GM19025 (cell line): ENCODE results near the gene DNMT1.
"Not testable (repeated sequence)": the region's sequence is repeated elsewhere in the genome, so short reads cannot be mapped to it uniquely, and the experiment has no call there.

Source experiments
- ATAC-seq: cut with Tn5 transposase; IDR thresholded peaks from one replicate; pipeline ENCODE4 v1.9.1; 2021; ENCODE audit warnings: mild to moderate bottlenecking, low read depth, moderate library complexity; ENCODE audit not compliant: unreplicated experiment

Gene DNMT1

DNA sequence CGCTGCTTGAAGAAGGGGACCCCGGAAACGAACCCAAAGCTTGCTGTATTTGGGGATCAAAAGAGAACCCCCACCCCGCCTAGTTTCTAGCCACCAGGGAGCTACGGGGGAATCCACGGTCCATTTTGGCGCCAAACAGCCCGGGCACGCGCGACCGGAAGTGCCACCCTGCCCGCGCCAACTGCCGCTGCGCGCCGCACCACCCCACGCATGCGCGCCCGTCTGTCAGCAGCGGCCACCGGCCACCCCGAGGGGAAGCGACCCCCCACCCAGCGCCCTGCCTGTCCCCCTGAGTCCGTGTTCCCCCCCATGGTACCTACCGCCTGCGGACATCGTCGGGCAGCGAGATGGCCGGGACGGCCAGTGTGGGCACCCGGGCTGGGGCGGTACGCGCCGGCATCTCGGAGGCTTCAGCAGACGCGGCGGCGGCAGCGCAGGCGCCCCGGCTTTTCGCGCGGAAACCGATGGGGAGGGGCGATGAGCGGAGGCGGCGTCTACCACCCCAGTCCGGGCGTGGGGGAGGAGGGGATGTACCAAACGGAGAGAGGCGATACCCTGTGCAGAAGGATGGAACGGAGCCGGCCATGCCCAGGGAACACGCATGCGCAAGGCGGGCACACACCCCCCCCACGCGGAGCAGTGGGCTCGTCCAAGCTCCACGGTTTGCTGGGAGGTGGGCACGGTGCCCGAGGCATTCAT lies at the start of gene DNMT1:
TSS of gene DNMT1 (minus strand) at position 454 of the 699 bp plus-strand sequence. CDS start at position 400, 54 bp downstream.
- peak; percentile 82 for ATAC-seq

GRCh38 chr19:10243606-10244005 lies 48.9 kb upstream of the DNMT1 start:
- no peak for ATAC-seq

GRCh38 chr19:10241826-10242449 lies 47.2 kb upstream of the DNMT1 start:
- ATAC-seq: not testable (repeated sequence)

- ATAC-seq: no peak
Observed at GRCh38 chr19:10238172-10238783, 43.5 kb upstream of the DNMT1 start.

DNA sequence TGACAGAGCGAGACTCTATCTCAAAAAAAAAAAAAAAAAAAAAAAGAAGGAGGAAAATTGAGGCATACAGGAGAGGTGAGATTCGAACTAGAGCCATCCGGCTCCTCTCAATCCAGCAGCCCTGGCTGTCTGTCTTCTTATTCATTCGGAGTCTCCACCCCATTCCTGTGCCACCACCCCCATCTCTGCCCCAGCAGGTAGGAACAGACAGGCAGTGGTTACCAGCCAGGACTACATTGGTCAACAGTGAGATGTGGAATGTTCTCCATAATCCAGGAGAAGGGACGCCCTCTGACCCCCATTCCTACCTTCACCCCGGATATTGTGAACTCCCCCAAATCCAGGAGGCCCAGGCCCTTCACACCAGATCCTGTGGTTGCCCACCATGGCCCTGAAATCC lies 42.9 kb upstream of the DNMT1 start:
- no peak for ATAC-seq

DNA sequence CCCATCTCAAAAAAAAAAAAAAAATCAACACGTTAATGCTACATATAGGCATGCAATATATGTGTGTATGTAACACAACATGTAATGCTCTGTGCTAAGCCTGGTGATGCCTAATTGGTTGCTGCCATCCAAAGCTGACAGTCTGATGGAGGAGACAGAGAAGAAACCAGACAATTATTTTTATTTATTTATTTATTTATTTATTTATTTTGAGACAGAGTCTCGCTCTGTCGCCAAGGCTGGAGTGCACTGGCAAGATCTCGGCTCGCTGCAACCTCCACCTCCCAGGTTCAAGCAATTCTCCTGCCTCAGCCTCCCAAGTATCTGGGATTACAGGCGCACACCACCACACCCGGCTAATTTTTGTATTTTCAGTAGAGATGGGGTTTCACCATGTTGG lies 40.7 kb upstream of the DNMT1 start:
- ATAC-seq: not testable (repeated sequence)

DNA sequence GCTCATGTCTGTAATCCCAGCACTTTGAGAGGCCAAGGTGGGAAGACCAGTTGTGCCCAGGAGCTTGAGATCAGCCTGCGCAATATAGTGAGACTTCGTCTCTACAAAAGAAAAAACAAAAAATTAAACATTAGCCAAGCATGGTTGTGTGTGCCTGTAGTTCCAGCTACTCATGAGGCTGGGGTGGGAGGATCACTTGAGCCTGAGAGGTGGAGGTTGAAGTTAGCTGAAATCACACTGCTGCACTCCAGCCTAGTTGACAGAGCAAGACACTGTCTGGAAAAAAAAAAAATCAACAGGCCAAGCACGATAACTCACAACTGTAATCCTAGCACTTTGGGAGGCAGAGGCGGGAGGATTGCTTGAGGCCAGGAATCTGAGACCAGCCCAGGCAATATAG lies 40.2 kb upstream of the DNMT1 start:
- no peak for ATAC-seq

DNA sequence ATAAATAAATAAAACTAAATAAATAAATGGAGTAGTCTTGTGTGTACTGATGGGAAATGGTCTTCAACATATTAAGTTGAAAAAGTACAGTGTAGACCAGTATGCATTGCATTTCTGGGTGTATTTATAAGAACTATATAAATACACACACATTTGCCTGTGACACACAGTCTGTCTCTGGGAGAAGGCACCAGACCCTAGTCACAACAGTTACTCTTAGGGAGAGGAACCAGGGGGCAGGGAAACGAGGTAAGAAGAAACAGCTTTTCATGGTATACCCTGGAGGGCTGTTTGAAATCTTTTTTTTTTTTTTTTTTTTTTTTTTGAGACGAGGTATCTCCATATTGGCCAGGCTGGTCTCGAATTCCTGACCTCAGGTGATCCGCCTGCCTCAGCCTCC lies 39.2 kb upstream of the DNMT1 start:
- no peak for ATAC-seq

DNA sequence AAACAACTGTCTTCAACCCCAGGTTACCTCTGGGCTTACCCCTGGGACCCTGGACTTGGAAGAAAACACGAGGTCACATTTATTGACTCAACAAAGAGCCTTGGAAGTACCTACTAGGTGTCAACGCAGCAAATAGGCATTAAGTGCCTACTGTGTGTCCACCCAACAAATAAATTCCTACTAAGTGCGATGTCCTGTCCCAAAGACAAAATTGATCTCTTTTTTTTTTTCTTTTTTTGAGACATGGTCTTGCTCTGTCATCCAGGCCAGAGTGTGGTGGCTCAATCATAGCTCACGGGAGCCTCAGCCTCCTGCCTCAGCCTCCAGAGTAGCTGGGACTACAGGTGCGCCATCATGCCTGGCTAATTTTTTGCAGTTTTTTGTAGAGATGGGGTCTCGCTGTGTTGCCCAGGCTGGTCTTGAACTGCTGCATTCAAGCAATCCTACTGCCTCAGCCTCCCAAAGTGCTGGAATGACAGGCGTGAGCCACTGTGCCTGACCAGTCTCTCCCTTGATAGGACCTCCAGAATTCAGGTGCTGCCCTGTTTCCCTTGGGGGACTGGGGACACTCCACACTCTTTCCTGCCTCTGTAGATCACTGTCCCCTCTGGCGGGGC lies 37.0 kb upstream of the DNMT1 start:
- ATAC-seq: no peak

- no peak for ATAC-seq
Observed at GRCh38 chr19:10230861-10231611, 36.3 kb upstream of the DNMT1 start, which contains the start of gene S1PR2. TSS of gene S1PR2 (minus strand) at chr19:10231331. CDS start at chr19:10224905, 6,426 bp downstream.

DNA sequence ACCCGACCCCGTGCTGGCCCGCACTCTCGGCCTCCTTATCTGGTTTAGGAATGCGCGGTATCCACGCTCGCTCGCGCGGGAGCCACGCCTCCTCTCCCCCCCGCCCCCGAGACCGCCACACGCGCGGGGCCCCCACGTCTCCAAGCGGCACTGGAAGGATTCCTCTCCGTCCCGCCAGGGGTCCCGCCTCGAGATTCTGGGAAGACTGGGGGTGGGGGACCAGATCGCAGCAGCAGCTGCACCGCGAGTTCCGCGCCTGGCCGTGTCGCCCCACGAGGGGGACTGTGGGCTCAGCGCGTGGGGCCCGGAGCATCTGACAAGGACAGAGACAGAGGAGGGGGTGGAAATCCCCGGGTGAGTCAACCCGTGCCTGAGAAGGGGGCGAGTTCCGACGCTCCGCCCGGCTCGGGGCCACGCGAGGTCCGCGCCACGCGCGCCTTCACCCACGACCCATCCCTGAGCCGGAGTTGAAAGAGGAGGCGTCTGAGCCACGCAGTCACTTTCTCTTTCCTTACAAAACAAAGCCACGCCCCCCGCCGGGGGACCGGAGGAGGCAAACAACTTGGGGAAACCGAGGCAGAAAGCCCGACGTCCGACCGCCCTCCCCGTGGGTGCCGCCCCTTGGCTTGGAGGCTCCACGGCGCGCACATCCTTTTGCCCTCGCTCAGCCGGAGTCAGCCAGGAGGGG lies 35.6 kb upstream of the DNMT1 start:
- no peak for ATAC-seq

- no peak for ATAC-seq
Observed at GRCh38 chr19:10228920-10229319, 34.2 kb upstream of the DNMT1 start.

DNA sequence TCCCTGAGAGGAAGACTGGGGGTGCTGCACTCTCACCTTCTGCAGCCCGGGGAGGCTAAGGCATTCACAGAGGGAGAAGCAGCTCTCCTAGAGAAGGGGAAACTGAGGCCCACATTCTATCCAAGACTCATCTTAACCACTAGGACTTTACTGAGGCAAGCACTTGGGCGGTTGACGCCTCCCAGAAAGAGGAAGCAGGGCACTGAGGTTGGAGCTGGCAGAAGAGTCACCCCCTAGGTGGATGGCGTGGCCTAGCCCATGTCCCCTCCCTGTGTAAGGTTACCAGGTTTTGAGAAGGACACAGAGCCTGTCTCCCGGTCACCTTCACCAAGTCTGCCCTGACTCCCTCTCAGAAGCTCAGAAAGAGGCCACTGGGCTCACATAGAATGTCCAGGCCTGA lies 33.6 kb upstream of the DNMT1 start:
- no peak for ATAC-seq

GRCh38 chr19:10227026-10227971 lies 32.5 kb upstream of the DNMT1 start:
- ATAC-seq: no peak

- no peak for ATAC-seq
Observed at GRCh38 chr19:10226376-10227025, 31.7 kb upstream of the DNMT1 start.

GRCh38 chr19:10226021-10226375 lies 31.2 kb upstream of the DNMT1 start:
- no peak for ATAC-seq

- no peak for ATAC-seq
Observed at GRCh38 chr19:10224337-10224736, 29.6 kb upstream of the DNMT1 start.

DNA sequence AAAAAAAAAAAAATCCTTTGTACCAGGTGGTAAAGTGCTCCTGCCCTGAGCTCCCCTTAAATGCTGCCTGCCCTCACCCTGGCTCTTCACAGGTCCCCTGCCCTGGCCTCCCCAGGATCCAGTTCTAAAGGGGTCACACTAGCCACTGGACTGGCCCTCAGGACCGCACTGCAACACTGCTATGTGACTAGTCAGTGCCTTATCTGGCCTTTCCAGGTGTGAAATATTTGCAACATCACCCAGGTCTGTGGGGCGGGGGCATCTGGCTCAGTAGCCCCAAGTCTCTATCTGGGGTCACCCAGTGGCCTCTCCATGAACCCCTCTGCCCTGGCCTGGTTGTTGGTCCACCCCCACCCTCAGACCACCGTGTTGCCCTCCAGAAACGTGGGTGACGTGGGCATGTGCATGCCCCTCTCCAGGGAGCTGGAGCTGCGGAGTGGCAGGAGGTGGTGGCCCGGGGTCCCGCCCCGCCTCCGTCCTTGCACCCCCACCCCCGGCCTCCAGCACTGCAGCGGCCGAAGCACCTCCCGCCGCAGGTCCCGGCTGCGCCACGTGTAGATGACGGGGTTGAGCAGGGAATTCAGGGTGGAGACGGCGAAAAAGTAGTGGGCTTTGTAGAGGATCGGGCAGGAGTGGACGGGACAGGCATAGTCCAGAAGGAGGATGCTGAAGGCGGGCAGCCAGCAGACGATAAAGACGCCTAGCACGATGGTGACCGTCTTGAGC lies 28.9 kb upstream of the DNMT1 start:
- ATAC-seq: no peak
